K562 (cell line): ENCODE measurements around the gene YPEL2. TPM values are rescaled to one million over a fixed set of nuclear protein-coding genes. Genes with fewer than 3 reads are reported as not detected.

Source experiments
- ATAC-seq: fragments of 200-7000 bp; cut with Tn5 transposase; 3 replicates; pipeline ENCODE4 v1.9.1; 2020; ENCODE audit warnings: moderate library complexity
- BruUV-seq: library from RNA; stranded (reverse); fragments of 400-500 nt; replicated peaks from 2 replicates; lab custom pipeline; 2021; lab: Mats Ljungman, UMichigan
- CTCF ChIA-PET: fragments of 300-600 bp; formaldehyde crosslinking; extraction: SDS; loops from one replicate; lab custom pipeline; 2021; ENCODE audit warnings: low intra/inter-chr PET ratio; lab: Yijun Ruan, JAX
- POLR2A ChIA-PET: fragments of 300-600, 350-650 bp; sonication (Branson Sonifier 250); formaldehyde crosslinking; extraction: SDS; loops from one replicate; lab custom pipeline; 2021; ENCODE audit warnings: antibody characterized with exemption, inconsistent platforms; lab: Yijun Ruan, JAX
- DNase-seq, 4 experiments: peaks; one replicate each; pipeline versions ENCODE4 v3.0.0 to v3.0.0-alpha.2; 2011 to 2018; ENCODE audit warnings: low spot score in 3 of 4, mixed read lengths in 3 of 4; ENCODE audit errors: extremely low read depth in 1 of 4
- FAIRE-seq: peaks from 2 replicates; lab custom pipeline; 2011; peaks lifted over from hg19 to GRCh38; lab: Jason Lieb, UNC
- H2AFZ ChIP-seq: 2 replicates; pipeline ENCODE4 v1.6.0; 2011; ENCODE audit warnings: low read depth, low read length, control low read depth, inconsistent platforms
- H3K27ac ChIP-seq: fragments of 200-600 bp; 3 replicates; pipeline ENCODE4 v1.8.0; 2011; ENCODE audit warnings: low read depth, mild to moderate bottlenecking, control low read depth, inconsistent platforms, low read length, moderate library complexity, mixed read lengths; ENCODE audit errors: extremely low read depth
- H3K27me3 ChIP-seq, 2 experiments: fragments of 300-600 bp in 1 of 2; 2 replicates in 1 of 2; 3 replicates in 1 of 2; pipeline versions ENCODE4 v1.6.0 to v1.8.0; 2011; ENCODE audit warnings: inconsistent platforms in 2 of 2, low read length in 2 of 2, mild to moderate bottlenecking in 1 of 2, mixed read lengths in 1 of 2, moderate library complexity in 1 of 2; ENCODE audit not compliant: control insufficient read depth in 2 of 2, insufficient read depth in 2 of 2
- H3K36me3 ChIP-seq: fragments of 300-600 bp; 3 replicates; pipeline ENCODE4 v1.8.0; 2011; ENCODE audit warnings: mild to moderate bottlenecking, low read length, inconsistent platforms; ENCODE audit not compliant: control insufficient read depth, insufficient read depth
- H3K4me1 ChIP-seq, 2 experiments: fragments of 200-600 bp in 1 of 2; replicated peaks in 1 of 2; 2 replicates in 1 of 2; 3 replicates in 1 of 2; pipeline versions ENCODE4 v1.5.1 to v1.8.0; 2011; ENCODE audit warnings: inconsistent platforms in 2 of 2, low read length in 2 of 2, mild to moderate bottlenecking in 1 of 2, mixed read lengths in 1 of 2, moderate library complexity in 1 of 2; ENCODE audit not compliant: control insufficient read depth in 2 of 2, insufficient read depth in 2 of 2
- H3K4me2 ChIP-seq: 2 replicates; pipeline ENCODE4 v1.6.1; 2011; ENCODE audit warnings: low read length, control low read depth, inconsistent platforms, mixed read lengths; ENCODE audit not compliant: insufficient read depth
- H3K4me3 ChIP-seq: fragments of 200-600 bp; sonication (generic), shearing (Covaris generic); 2 replicates; pipeline ENCODE4 v1.5.1; 2016; ENCODE audit warnings: control low read depth, inconsistent platforms
- H3K79me2 ChIP-seq: fragments of 200-600 bp; 3 replicates; pipeline ENCODE4 v1.8.0; 2011; ENCODE audit warnings: low read length, inconsistent platforms; ENCODE audit not compliant: control insufficient read depth, insufficient read depth
- H3K9ac ChIP-seq, 2 experiments: 2 replicates each; pipeline versions ENCODE4 v1.6.0 to v1.6.1; 2011; ENCODE audit warnings: low read depth in 2 of 2, low read length in 2 of 2, control low read depth in 1 of 2, inconsistent platforms in 1 of 2, mild to moderate bottlenecking in 1 of 2, mixed read lengths in 1 of 2; ENCODE audit not compliant: insufficient read depth in 1 of 2
- H3K9me1 ChIP-seq: one replicate; pipeline ENCODE4 v1.6.0; 2011; ENCODE audit warnings: inconsistent platforms, mild to moderate bottlenecking, low read length, moderate library complexity; ENCODE audit not compliant: control insufficient read depth, insufficient read depth
- H3K9me3 ChIP-seq: replicated peaks from 2 replicates; pipeline ENCODE4 v1.5.1; 2011; ENCODE audit warnings: low read depth, low read length, inconsistent platforms; ENCODE audit not compliant: control insufficient read depth, insufficient read depth
- H4K20me1 ChIP-seq: replicated peaks from 2 replicates; pipeline ENCODE4 v1.6.1; 2011; ENCODE audit warnings: low read length, inconsistent platforms, mixed read lengths; ENCODE audit not compliant: control insufficient read depth, insufficient read depth
- CHD1 ChIP-seq: fragments of 200-600 bp; sonication (generic); IDR thresholded peaks from one replicate; pipeline ENCODE4 v1.6.1; 2012; ENCODE audit warnings: mild to moderate bottlenecking, moderate library complexity, low read length, inconsistent platforms
- COPS2 ChIP-seq: fragments of 450-650 bp; conservative IDR thresholded peaks from 2 replicates; pipeline ENCODE4 v1.6.1; 2016; ENCODE audit warnings: mild to moderate bottlenecking, moderate library complexity
- DDX20 ChIP-seq: fragments of 450-650 bp; IDR thresholded peaks from 2 replicates; pipeline ENCODE4 v1.6.1; 2016; ENCODE audit warnings: missing genetic modification characterization, low read depth, mild to moderate bottlenecking, missing compliant biosample characterization, moderate library complexity
- FOXA3 ChIP-seq, 2 experiments: fragments of 450-650 bp in 1 of 2; sonication (generic) in 1 of 2; formaldehyde crosslinking; IDR thresholded peaks in 1 of 2; conservative IDR thresholded peaks in 1 of 2; 2 replicates each; pipeline versions ENCODE4 v1.4.0 to v1.8.0; 2020 to 2022; ENCODE audit warnings: mild to moderate bottlenecking in 2 of 2, missing genetic modification reagents in 1 of 2
- KAT8 ChIP-seq: fragments of 450-650 bp; IDR thresholded peaks from 2 replicates; pipeline ENCODE4 v1.6.1; 2016; ENCODE audit warnings: low read depth, mild to moderate bottlenecking
- NBN ChIP-seq: fragments of 450-650 bp; IDR thresholded peaks from 2 replicates; pipeline ENCODE4 v1.6.1; 2016; ENCODE audit warnings: low read depth, mild to moderate bottlenecking
- RBM39 ChIP-seq: fragments of 200-400 bp; formaldehyde crosslinking; optimal IDR thresholded peaks from 2 replicates; pipeline ENCODE3; 2018; ENCODE audit warnings: low read depth, low read length
- ZNF408 ChIP-seq: fragments of 250-450 bp; sonication (Bioruptor Pico); IDR thresholded peaks from 2 replicates; pipeline ENCODE4 v1.4.0; 2020; ENCODE audit warnings: low read depth, mild to moderate bottlenecking, moderate library complexity
- ZNF780A ChIP-seq: fragments of 250-450 bp; sonication (Bioruptor Pico); IDR thresholded peaks from 2 replicates; pipeline ENCODE4 v1.5.0; 2021; ENCODE audit warnings: mild to moderate bottlenecking
- ZNF79 ChIP-seq: fragments of 250-450 bp; sonication (Bioruptor Pico); IDR thresholded peaks from 2 replicates; pipeline ENCODE4 v1.4.0; 2020; ENCODE audit warnings: low read depth, mild to moderate bottlenecking, moderate library complexity
- WGBS: fragments of 100-300 bp; shearing (Covaris generic); methylation state at CpG from one replicate; pipeline ENCODE4 v1.1.6; 2016; ENCODE audit warnings: low coverage, mixed read lengths; ENCODE audit not compliant: insufficient coverage; ENCODE audit errors: missing lambda C conversion rate; 5-methylcytosine and 5-hydroxymethylcytosine counted together
- in situ Hi-C: fragments of 300-500 bp; cut with MboI; formaldehyde crosslinking; loops from 4 replicates; pipeline ENCODE4 v1.15.0; 2018; ENCODE audit warnings: inconsistent platforms, mixed read lengths
- intact Hi-C: fragments of 100-400 bp; cut with micrococcal nuclease; formaldehyde crosslinking; loops from 2 replicates; pipeline ENCODE4 v1.14.2; 2022
- polyA plus RNA-seq, 8 experiments: library from polyadenylated mRNA; depleted of rRNA in 4 of 8; stranded (reverse) in 5 of 8; unstranded in 3 of 8; fragments of >200 nt; fragmentation: Nextera tagmentation in 2 of 8; fragmentation: Illumina TruSeq in 1 of 8; extraction: Ambion mirVana in 2 of 8; extraction: Trizol in 1 of 8; gene quantifications; 2 replicates each; pipeline versions ENCODE4 v1.2.1 to v1.2.3, GENCODE V29; 2011 to 2014; ENCODE audit warnings: inconsistent platforms in 1 of 8, missing spikeins in 1 of 8
- total RNA-seq, 7 experiments: library from RNA; depleted of rRNA in 6 of 7; stranded (reverse); fragments of >200 nt in 6 of 7; fragmentation: Illumina TruSeq in 2 of 7; extraction: Trizol in 2 of 7; gene quantifications; 2 replicates each; pipeline versions ENCODE4 v1.2.1 to v1.2.3, GENCODE V29; 2011 to 2021; ENCODE audit warnings: low replicate concordance in 1 of 7

Gene YPEL2
- total and polyA plus RNA-seq, 9 of the 15 experiments (the other 6 are each of a cell fraction or from before 2014, with no cell fraction given): 0.11 to 2.4 (median 0.47) TPM

- CTCF ChIA-PET: interaction anchor here (0.6 kb wide), 1 partner anchor 635 kb away, joined by 3 read pairs; no protein-coding TSS in a partner anchor
- H3K27ac ChIP-seq: no peak overlapping the region
- WGBS: 4% methylated on average over 4 of the region's 4 CpGs
- intact Hi-C loops: no loop called here
- no peaks in the 10 kb centered on the region for H3K9me3 ChIP-seq
- no peaks in the 10 kb centered on the region for H3K36me3 ChIP-seq
- H2AFZ ChIP-seq: no peak overlapping the region
- POLR2A ChIA-PET: no interaction called here
- no peak overlapping the region for H3K9ac ChIP-seq
- peaks cover 4% of the 10 kb centered on the region for H3K9me1 ChIP-seq
- TF ChIP-seq RBM39: no peak
- no peak for TF ChIP-seq ZNF408 (CRISPR knock-in tag)
- no peak for TF ChIP-seq DDX20 (tag)
- TF ChIP-seq ZNF780A (CRISPR knock-in tag): no peak
- TF ChIP-seq KAT8: no peak
- TF ChIP-seq CHD1: no peak
- no peak for TF ChIP-seq NBN
- TF ChIP-seq ZNF79 (CRISPR knock-in tag): no peak
- no peak for TF ChIP-seq COPS2
- TF ChIP-seq FOXA3 (CRISPR knock-in tag; conservative IDR thresholded peaks at IDR 0.05 in 1 of 2, IDR thresholded peaks at IDR 0.05 in 1 of 2): no peak
- no peak overlapping the region for H3K4me2 ChIP-seq
- H4K20me1 ChIP-seq: peaks cover 23% of the 10 kb centered on the region
- peaks cover 51 to 57% of the 10 kb centered on the region in 2 experiments for H3K27me3 ChIP-seq
- H3K79me2 ChIP-seq: no peaks in the 10 kb centered on the region
- H3K4me1 ChIP-seq: 0 out of 5 replicates have a peak, but pooled peaks cover 0 to 2% of the 10 kb centered on the region in 2 experiments
- BruUV-seq: no TSS peak
- H3K4me3 ChIP-seq: no peak overlapping the region
- DNase-seq (no peak), FAIRE-seq (no peak), ATAC-seq (no peak)
- in situ Hi-C loops: no loop called here
Measured at GRCh38 chr17:59346341-59346740, 14.9 kb downstream of the YPEL2 start.
